OCI-LY1 (cell line): ENCODE measurements around the gene VLDLR.

Source experiments
- EZH2 ChIP-seq: fragments of 200-600 bp; sonication (generic), shearing (Covaris generic); IDR thresholded peaks from 2 replicates; pipeline ENCODE4 v1.8.0; 2017; ENCODE audit warnings: borderline replicate concordance, mixed run types, mild to moderate bottlenecking, antibody characterized with exemption, low read length, moderate library complexity, mixed read lengths
- TF ChIP-seq, protein P1 (sequence below): fragments of 200-600 bp; sonication (generic), shearing (Covaris generic); IDR thresholded peaks from 2 replicates; pipeline ENCODE4 v1.5.1; 2017; ENCODE audit warnings: mild to moderate bottlenecking, antibody characterized with exemption, low read length, moderate library complexity, mixed read lengths

DNA sequence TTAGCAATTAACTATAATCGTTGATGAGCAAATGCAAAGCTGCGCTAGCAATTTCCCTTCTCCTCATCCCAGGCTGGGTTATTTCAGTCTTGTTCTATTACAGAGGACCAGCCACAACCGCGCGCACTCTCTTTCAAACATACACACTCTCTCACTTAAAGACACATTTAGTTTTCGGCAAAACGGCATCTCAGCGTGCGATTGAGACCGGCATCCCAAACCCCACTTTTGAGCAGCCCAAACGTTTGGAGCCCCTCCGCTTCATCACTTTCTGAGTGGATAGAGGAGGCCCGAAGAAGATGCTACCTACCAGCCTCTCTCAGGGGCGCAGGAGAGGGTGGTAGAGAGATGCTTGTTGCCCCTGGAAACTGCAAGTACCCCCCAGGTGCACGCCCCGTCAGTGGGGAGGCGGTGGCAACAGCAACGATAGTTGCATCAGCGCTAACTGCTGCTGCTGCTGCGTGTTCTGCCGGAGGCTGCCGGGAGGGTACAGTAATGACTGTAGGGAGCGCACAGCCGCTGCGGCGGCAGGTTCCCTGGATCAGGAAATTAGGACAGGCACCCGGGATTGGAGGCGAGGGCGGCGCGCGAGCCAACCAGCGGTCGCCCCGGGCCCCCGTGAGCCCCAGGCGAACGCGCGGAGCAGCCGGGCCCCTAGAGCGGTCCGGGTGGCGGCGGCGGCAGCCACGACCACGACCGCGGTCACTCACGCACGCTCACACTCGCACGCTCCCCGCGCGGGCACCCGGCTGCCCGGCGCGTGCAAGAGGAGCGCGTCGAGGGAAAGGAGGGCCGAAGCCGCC lies 467 bp upstream of the VLDLR start:
- TF ChIP-seq, protein P1, sequence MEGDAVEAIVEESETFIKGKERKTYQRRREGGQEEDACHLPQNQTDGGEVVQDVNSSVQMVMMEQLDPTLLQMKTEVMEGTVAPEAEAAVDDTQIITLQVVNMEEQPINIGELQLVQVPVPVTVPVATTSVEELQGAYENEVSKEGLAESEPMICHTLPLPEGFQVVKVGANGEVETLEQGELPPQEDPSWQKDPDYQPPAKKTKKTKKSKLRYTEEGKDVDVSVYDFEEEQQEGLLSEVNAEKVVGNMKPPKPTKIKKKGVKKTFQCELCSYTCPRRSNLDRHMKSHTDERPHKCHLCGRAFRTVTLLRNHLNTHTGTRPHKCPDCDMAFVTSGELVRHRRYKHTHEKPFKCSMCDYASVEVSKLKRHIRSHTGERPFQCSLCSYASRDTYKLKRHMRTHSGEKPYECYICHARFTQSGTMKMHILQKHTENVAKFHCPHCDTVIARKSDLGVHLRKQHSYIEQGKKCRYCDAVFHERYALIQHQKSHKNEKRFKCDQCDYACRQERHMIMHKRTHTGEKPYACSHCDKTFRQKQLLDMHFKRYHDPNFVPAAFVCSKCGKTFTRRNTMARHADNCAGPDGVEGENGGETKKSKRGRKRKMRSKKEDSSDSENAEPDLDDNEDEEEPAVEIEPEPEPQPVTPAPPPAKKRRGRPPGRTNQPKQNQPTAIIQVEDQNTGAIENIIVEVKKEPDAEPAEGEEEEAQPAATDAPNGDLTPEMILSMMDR, result no peak
- TF ChIP-seq EZH2, result no peak
